KOPT-K1 (cell line): Measurements from ENCODE around the gene CDH13.

Source experiments
- H3K27ac ChIP-seq: fragments of 200-600 bp; sonication (generic); 2 replicates; pipeline ENCODE4 v1.5.1; 2016; ENCODE audit warnings: antibody characterized with exemption, mild to moderate bottlenecking, low read depth, low read length; ENCODE audit not compliant: poor library complexity, severe bottlenecking
- H3K36me3 ChIP-seq: fragments of 200-600 bp; sonication (generic); 2 replicates; pipeline ENCODE4 v1.5.1; 2017; ENCODE audit warnings: antibody characterized with exemption, mild to moderate bottlenecking, low read length, moderate library complexity; ENCODE audit not compliant: insufficient read depth
- H3K9me3 ChIP-seq: fragments of 200-600 bp; sonication (generic); 2 replicates; pipeline ENCODE4 v1.5.1; 2017; ENCODE audit warnings: antibody characterized with exemption, low read length, mild to moderate bottlenecking; ENCODE audit not compliant: insufficient read depth, poor library complexity, severe bottlenecking

The CDH13 gene

GRCh38 chr16:82655072-82655714, 28.4 kb downstream of the CDH13 start:
- H3K27ac ChIP-seq = peak overlapping the region; percentile 17
- no peaks in the 10 kb centered on the region for H3K36me3 ChIP-seq
- H3K9me3 ChIP-seq = no peaks in the 10 kb centered on the region

DNA sequence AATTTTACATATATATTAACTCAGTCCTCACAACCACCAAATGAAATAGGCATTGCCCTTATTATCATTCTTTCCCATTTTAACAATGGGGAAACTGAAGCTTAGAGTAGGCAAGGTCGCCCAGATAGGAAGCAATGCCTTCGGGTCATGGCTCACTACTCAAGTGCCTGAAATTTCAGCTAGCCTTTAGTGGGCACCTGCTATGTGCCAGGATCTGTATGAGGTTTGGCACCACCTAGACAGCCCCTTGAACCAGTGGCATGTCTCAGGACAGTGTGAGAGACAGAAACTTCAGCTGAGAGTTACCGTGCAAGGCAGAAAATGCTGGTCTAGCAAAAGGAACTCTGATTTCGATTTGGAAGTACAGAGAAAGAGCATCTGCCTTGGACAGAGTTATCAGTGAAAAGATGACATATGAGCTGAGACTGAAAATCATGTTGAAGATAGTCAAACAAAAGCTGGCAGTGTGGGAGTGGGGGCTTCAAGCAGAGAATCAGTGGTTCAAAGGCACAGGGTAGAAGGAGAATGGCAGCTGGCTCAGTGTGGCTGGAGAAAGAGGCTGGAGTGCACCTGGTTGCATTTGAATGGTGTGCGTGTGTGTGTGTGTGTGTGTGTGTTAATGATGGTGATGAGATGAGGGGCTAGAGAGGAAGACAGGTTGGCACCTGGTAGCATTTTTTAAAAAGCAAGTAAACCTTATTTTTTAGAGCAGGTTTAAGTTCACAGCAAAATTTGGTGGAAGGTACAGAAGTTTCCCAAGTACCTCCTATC, 29.1 kb downstream of the CDH13 start:
- no peaks in the 10 kb centered on the region for H3K36me3 ChIP-seq
- H3K9me3 ChIP-seq = no peaks in the 10 kb centered on the region
- H3K27ac ChIP-seq = peak overlapping the region; percentile 5

DNA sequence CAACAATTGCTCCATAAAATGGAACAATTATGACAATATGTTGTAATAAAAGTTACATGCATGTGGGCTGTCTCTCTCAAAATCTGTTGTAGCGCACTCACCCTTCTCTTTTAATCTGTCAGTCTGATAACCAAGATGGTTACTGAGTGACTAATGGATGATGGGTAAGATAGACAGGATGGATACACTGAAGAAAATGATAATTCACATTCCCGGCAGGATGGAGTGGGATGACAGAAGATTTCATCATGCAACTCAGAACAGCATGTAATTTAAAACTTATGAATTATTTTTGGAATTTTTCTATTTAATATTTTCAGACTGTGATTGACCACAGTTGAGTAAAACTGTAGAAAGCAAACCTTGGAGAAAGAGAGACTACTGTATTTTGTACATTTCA, 30.5 kb downstream of the CDH13 start:
- H3K9me3 ChIP-seq = no peaks in the 10 kb centered on the region
- H3K36me3 ChIP-seq = no peaks in the 10 kb centered on the region
- no peak overlapping the region for H3K27ac ChIP-seq

DNA sequence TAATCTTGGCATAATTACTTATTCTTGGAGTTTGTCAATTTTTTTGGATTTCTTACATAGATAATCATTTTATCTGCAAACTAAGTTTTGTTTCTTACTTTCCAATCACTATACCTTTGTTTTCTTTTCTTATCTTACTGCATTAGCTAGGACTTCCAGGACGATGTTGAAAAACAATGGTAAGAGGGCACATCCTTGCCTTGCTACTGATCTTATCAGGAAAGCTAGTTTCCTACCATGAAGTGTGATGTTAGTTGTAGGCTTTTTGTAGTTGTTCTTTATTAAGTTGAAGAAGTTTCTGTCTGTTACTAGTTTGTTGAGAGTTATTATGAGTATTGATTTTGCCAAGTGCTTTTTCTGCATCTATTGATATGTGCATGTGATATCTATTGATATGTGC, 31.0 kb downstream of the CDH13 start:
- H3K27ac ChIP-seq = no peak overlapping the region

DNA sequence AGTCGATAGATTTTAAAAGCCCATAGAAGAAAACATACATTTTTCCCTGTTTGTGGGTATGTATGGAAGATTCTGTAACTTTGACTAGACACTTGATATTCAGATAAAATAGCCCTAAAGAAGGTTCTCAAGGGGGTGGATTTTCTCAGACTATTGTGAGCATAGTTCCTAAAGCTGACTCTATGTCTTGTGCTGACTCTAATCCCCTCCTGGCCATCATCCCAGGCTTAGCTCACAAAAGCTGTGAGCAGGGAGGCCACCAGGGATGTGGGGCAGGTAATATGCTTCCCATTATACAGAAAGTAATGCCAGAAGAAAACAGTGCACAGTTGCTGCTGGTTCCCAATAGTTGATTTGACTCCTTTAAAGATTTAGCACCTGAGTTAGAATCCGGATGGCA, 32.0 kb downstream of the CDH13 start:
- Histone ChIP-seq H3K9me3 (no peaks in the 10 kb centered on the region), H3K27ac (no peak overlapping the region), H3K36me3 (no peaks in the 10 kb centered on the region)

More for the DNA sequence above, 31.0 kb downstream of the CDH13 start:
- no peaks in the 10 kb centered on the region for H3K9me3 ChIP-seq
- no peaks in the 10 kb centered on the region for H3K36me3 ChIP-seq

GRCh38 chr16:82660075-82660645, 33.4 kb downstream of the CDH13 start:
- Histone ChIP-seq H3K9me3 (no peaks in the 10 kb centered on the region), H3K36me3 (no peaks in the 10 kb centered on the region), H3K27ac (no peak overlapping the region)

DNA sequence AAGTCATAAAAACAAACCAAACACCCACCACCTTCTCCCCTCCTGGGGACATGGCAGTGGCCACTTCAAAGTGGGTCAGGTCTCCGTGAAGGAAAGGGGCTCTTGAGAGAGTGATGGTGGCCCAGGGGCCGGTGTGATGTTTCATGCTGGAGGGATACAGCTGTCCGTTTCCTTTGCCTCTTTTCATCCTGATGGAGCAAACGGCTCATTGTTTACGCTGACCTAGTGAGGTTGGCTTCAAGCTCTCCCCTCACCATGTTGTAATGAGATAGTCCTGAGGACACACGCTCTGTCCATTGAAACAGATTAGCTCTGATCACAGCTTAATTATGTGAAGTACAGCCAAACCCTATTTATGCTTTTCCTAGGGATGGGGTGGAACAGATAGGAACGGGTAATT, 34.2 kb downstream of the CDH13 start:
- Histone ChIP-seq H3K36me3 (no peaks in the 10 kb centered on the region), H3K9me3 (no peaks in the 10 kb centered on the region), H3K27ac (no peak overlapping the region)

DNA sequence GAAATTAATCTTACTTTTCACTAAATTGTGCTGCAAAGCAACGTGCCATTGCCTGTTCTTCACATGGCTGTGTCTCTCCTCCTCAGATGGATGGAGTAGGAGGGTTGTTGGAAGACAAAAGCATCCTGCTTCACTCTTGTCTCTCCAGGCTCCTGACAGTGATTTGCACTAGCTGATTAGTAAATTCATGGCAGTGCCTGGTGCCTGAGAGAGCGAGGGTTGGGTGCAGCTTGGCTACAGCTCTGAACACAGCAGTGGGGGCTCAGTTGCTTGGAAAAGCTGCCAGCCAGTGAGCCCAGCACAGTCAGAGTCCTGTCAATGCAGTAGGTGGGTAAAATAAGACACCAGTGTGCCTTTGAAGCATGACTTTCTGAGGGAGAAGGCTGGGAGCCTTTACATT, 37.4 kb downstream of the CDH13 start:
- Histone ChIP-seq H3K9me3 (no peaks in the 10 kb centered on the region), H3K27ac (no peak overlapping the region), H3K36me3 (no peaks in the 10 kb centered on the region)

GRCh38 chr16:82665025-82665424, 38.3 kb downstream of the CDH13 start:
- Histone ChIP-seq H3K9me3 (no peaks in the 10 kb centered on the region), H3K27ac (no peak overlapping the region), H3K36me3 (no peaks in the 10 kb centered on the region)

DNA sequence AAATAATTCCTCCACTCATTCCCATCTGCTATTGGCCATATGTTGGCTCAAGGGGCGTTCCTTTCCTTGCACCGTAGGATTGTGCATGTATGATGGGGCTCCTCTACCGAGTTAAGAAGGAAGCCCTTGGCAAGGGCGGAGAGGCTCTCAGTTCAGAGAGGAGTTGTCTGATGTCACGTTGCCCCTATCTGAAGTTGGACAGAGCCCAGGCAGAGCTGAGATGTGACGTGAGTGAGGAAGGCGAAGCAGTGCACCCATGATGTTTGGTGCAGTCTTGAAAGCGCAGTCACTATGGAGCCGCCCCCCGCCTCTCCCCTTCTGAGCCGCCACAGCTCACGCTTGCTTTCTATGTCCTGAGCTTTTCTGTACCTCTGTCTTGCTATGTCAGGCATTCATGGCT, 40.7 kb downstream of the CDH13 start:
- Histone ChIP-seq H3K27ac (no peak overlapping the region), H3K9me3 (no peaks in the 10 kb centered on the region), H3K36me3 (no peaks in the 10 kb centered on the region)

GRCh38 chr16:82668094-82668493, 41.3 kb downstream of the CDH13 start:
- no peaks in the 10 kb centered on the region for H3K9me3 ChIP-seq

DNA sequence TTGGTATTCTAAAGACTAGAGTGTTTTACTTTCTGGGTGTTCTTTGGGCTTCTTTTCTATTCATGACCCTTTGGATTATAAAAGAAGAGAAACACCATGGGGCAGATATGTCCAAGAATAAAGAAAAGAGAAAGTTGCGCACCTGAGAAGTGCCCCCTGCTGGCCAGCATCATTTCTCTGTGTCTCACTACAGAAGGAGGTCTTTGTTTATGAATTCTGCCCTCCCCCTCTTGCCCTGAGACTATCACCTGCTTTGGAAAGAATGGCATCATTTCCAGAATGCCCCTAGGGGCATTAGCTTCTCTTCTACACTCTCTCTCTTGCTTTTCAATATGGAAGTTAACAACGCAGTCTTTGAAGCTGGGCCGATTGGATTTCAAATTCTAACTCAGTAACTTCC, 45.0 kb downstream of the CDH13 start:
- Histone ChIP-seq H3K36me3 (no peaks in the 10 kb centered on the region), H3K9me3 (no peaks in the 10 kb centered on the region), H3K27ac (no peak overlapping the region)

More at GRCh38 chr16:82668094-82668493, 41.3 kb downstream of the CDH13 start:
- Histone ChIP-seq H3K27ac (no peak overlapping the region), H3K36me3 (no peaks in the 10 kb centered on the region)

DNA sequence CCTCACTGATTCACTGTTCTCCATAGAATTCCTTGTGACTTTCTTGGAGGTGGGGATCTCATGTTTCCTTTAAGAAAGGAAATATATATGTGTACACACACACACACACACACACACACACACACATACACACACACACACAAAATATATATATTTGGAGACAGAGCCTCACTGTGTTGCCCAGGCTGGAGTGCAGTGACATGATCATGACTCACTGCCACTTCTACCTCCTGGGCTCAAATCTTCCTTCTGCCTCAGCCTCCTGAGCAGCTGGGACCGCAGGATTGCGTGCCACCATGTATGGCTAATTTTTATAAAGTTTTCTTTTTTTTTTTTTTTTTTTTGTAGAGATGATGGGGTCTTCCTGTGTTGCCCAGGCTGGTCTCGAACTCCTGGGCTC, 45.9 kb downstream of the CDH13 start:
- H3K27ac ChIP-seq = no peak overlapping the region
- H3K36me3 ChIP-seq = no peaks in the 10 kb centered on the region

GRCh38 chr16:82675300-82675699, 48.5 kb downstream of the CDH13 start:
- no peak overlapping the region for H3K27ac ChIP-seq
- H3K9me3 ChIP-seq = no peaks in the 10 kb centered on the region

More for the DNA sequence above, 45.9 kb downstream of the CDH13 start:
- no peaks in the 10 kb centered on the region for H3K9me3 ChIP-seq

DNA sequence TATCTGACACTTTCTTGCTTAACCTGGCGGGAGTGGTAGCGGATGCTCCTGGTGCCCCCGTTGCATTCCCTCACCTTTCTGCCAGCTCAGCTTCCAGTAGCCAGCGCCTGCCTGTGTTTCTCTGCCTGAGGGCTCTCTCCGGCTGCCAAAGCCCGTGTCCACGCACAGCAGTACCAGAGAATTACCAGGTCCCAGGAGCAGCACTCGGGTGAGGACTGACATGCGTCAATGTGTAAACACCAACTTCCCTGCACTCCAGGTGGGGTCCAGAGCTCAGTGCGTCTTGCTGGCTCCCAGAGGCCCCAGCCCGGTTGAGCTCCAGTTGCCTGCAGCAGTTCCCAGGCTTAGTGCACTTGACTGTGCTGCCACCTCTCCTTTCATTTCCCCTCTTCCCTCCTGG, 54.8 kb downstream of the CDH13 start:
- Histone ChIP-seq H3K27ac (no peak overlapping the region), H3K9me3 (peaks cover 4% of the 10 kb centered on the region), H3K36me3 (no peaks in the 10 kb centered on the region)

More at GRCh38 chr16:82675300-82675699, 48.5 kb downstream of the CDH13 start:
- H3K36me3 ChIP-seq = no peaks in the 10 kb centered on the region
